ENCODE measurements around the gene CAPN12.

- TF ChIP-seq CTCF (IDR thresholded peaks at IDR 0.05; ENCODE audit: low read depth, low read length) (no peak), EZH2phosphoT487 (IDR thresholded peaks at IDR 0.05; ENCODE audit: low read depth) (no peak)
Measured at GRCh38 chr19:38708413-38709024, 35.8 kb downstream of the CAPN12 start.
